Measurements from ENCODE around the gene DGKQ. TPM values are rescaled to one million over a fixed set of nuclear protein-coding genes. Genes with fewer than 3 reads are reported as not detected.

Gene DGKQ
- total RNA-seq, 6 experiments from 2014 or later = 4.6 to 10.5 (median 5.7) TPM

- Histone ChIP-seq H3K27me3 (no peaks in the 10 kb centered on the region), H3K4me1 (peaks cover 0 to 14% (median 6%) of the 10 kb centered on the region in 4 donors), H3K4me3 (no peak overlapping the region), H3K9me3 (no peaks in the 10 kb centered on the region), H3K36me3 (peaks cover 0 to 8% (median 0%) of the 10 kb centered on the region in 4 donors), H3K27ac (no peak overlapping the region)
- intact Hi-C loops (cut with DNase I) = no loop called here
- TF ChIP-seq CTCF (IDR thresholded peaks at IDR 0.05) = no peak
- no peak for TF ChIP-seq POLR2A (IDR thresholded peaks at IDR 0.05)
- WGBS (ENCODE audit: insufficient coverage, low coverage, low lambda C conversion rate, missing lambda C conversion rate) = no CpG with 5 or more reads among the region's 16 CpGs
- no peak for DNase-seq
- no peak for ATAC-seq
Measured at GRCh38 chr4:1017211-1017610, 43.8 kb upstream of the DGKQ start.

GRCh38 chr4:1015746-1016145, 42.4 kb upstream of the DGKQ start:
- Histone ChIP-seq H3K27ac (no peak overlapping the region), H3K4me1 (peaks cover 0 to 18% (median 7%) of the 10 kb centered on the region in 4 donors), H3K27me3 (no peaks in the 10 kb centered on the region), H3K4me3 (no peak overlapping the region), H3K36me3 (peaks cover 0 to 8% (median 0%) of the 10 kb centered on the region in 4 donors), H3K9me3 (no peaks in the 10 kb centered on the region)
- no peak for DNase-seq
- TF ChIP-seq POLR2A (IDR thresholded peaks at IDR 0.05) (no peak), CTCF (IDR thresholded peaks at IDR 0.05) (no peak)
- intact Hi-C loops (cut with DNase I) = no loop called here
- WGBS (ENCODE audit: insufficient coverage, low coverage, low lambda C conversion rate, missing lambda C conversion rate) = no CpG with 5 or more reads among the region's 10 CpGs
- no peak for ATAC-seq

- Histone ChIP-seq H3K4me3 (no peak overlapping the region), H3K9me3 (no peaks in the 10 kb centered on the region), H3K36me3 (peaks cover 0 to 8% (median 0%) of the 10 kb centered on the region in 4 donors), H3K4me1 (peaks cover 0 to 24% (median 10%) of the 10 kb centered on the region in 4 donors), H3K27me3 (no peaks in the 10 kb centered on the region), H3K27ac (no peak overlapping the region)
- no peak for TF ChIP-seq CTCF (IDR thresholded peaks at IDR 0.05)
- TF ChIP-seq POLR2A (IDR thresholded peaks at IDR 0.05) = no peak
- no CpG with 5 or more reads among the region's 8 CpGs for WGBS (ENCODE audit: insufficient coverage, low coverage, low lambda C conversion rate, missing lambda C conversion rate)
- no peak for DNase-seq
- intact Hi-C loops (cut with DNase I) = no loop called here
- ATAC-seq = no peak
Measured at GRCh38 chr4:1015179-1015578, 41.8 kb upstream of the DGKQ start.

- Histone ChIP-seq H3K4me1 (peaks cover 0 to 27% (median 12%) of the 10 kb centered on the region in 4 donors), H3K36me3 (peaks cover 0 to 8% (median 0%) of the 10 kb centered on the region in 4 donors), H3K27ac (no peak overlapping the region), H3K9me3 (no peaks in the 10 kb centered on the region), H3K4me3 (no peak overlapping the region), H3K27me3 (no peaks in the 10 kb centered on the region)
- TF ChIP-seq CTCF (IDR thresholded peaks at IDR 0.05) (no peak), POLR2A (IDR thresholded peaks at IDR 0.05) (no peak)
- ATAC-seq (no peak), DNase-seq (no peak)
- intact Hi-C loops (cut with DNase I) = no loop called here
- WGBS (ENCODE audit: insufficient coverage, low coverage, low lambda C conversion rate, missing lambda C conversion rate) = 72% methylated on average over 5 of the region's 36 CpGs
Measured at GRCh38 chr4:1014291-1015167, 41.2 kb upstream of the DGKQ start.
